T-helper 2 cell treated with Interferon-gamma antibody and Interleukin-4, amounts not matched to agents 5 μg/mL and 100 μg/mL, for 36 hours (primary cell): ENCODE data around the gene GRM4.
"Not testable (repeated sequence)": the region's sequence is repeated elsewhere in the genome, so short reads cannot be mapped to it uniquely, and the experiment has no call there.

ENCODE experiments used
- DNase-seq: peaks from one replicate; pipeline ENCODE4 v3.0.0; 2021; ENCODE audit warnings: low spot score
- H3K27ac Mint-ChIP-seq: one replicate; pipeline ENCODE4 v1.8.0; 2021; ENCODE audit warnings: mild to moderate bottlenecking, mixed read lengths
- H3K27me3 Mint-ChIP-seq: one replicate; pipeline ENCODE4 v1.8.0; 2021; ENCODE audit warnings: low read depth, mixed read lengths
- H3K36me3 Mint-ChIP-seq: one replicate; pipeline ENCODE4 v1.8.0; 2021; ENCODE audit warnings: low read depth, mixed read lengths
- H3K4me1 Mint-ChIP-seq: one replicate; pipeline ENCODE4 v1.8.0; 2021; ENCODE audit warnings: low read depth, mixed read lengths
- H3K4me3 Mint-ChIP-seq: one replicate; pipeline ENCODE4 v1.8.0; 2022; ENCODE audit warnings: mild to moderate bottlenecking, moderate library complexity, mixed read lengths
- H3K9me3 Mint-ChIP-seq: one replicate; pipeline ENCODE4 v1.8.0; 2021; ENCODE audit warnings: mixed read lengths

Gene GRM4

GRCh38 chr6:34146021-34146782, at the start of gene GRM4:
Gene GRM4 (minus strand): TSS chr6:34146087. CDS start chr6:34133496, 12,591 bp downstream.
- H3K4me1 Mint-ChIP-seq: no peaks in the 10 kb centered on the region
- peaks cover 68% of the 10 kb centered on the region for H3K27me3 Mint-ChIP-seq
- peak within 1 kb of the TSS; percentile 32 for H3K4me3 Mint-ChIP-seq
- H3K36me3 Mint-ChIP-seq: no peaks in the 10 kb centered on the region
- no peaks in the 10 kb centered on the region for H3K9me3 Mint-ChIP-seq
- no peak for DNase-seq
- H3K27ac Mint-ChIP-seq: no peak within 1 kb of the TSS

- Mint-ChIP-seq H3K36me3 (no peaks in the 10 kb centered on the region), H3K4me1 (peaks cover 10% of the 10 kb centered on the region), H3K27ac (no peak overlapping the region), H3K9me3 (no peaks in the 10 kb centered on the region), H3K27me3 (peaks cover 10% of the 10 kb centered on the region), H3K4me3 (no peak overlapping the region)
- DNase-seq: no peak
These were observed 48.9 kb upstream of the GRM4 start for GRCh38 chr6:34194772-34195171.

- Mint-ChIP-seq H3K27ac (no peak overlapping the region), H3K9me3 (no peaks in the 10 kb centered on the region)
These were observed 44.7 kb upstream of the GRM4 start for GRCh38 chr6:34190504-34191122.

GRCh38 chr6:34189806-34190503, 44.1 kb upstream of the GRM4 start:
- H3K9me3 Mint-ChIP-seq: no peaks in the 10 kb centered on the region
- no peak overlapping the region for H3K4me3 Mint-ChIP-seq
- H3K36me3 Mint-ChIP-seq: no peaks in the 10 kb centered on the region
- peaks cover 6% of the 10 kb centered on the region for H3K27me3 Mint-ChIP-seq
- DNase-seq: no peak
- no peak overlapping the region for H3K27ac Mint-ChIP-seq
- peaks cover 5% of the 10 kb centered on the region for H3K4me1 Mint-ChIP-seq

More at GRCh38 chr6:34190504-34191122, 44.7 kb upstream of the GRM4 start:
- H3K4me3 Mint-ChIP-seq: no peak overlapping the region
- H3K36me3 Mint-ChIP-seq: no peaks in the 10 kb centered on the region
- peaks cover 11% of the 10 kb centered on the region for H3K27me3 Mint-ChIP-seq
- no peak for DNase-seq
- peaks cover 5% of the 10 kb centered on the region for H3K4me1 Mint-ChIP-seq

- H3K27ac Mint-ChIP-seq, H3K27me3 Mint-ChIP-seq, H3K36me3 Mint-ChIP-seq, DNase-seq, H3K4me3 Mint-ChIP-seq: not testable (repeated sequence)
- H3K4me1 Mint-ChIP-seq: peaks cover 17% of the 10 kb centered on the region
- H3K9me3 Mint-ChIP-seq: peaks cover 15% of the 10 kb centered on the region
These were observed 38.8 kb upstream of the GRM4 start for GRCh38 chr6:34184726-34185125.

GRCh38 chr6:34182751-34183531, 37.1 kb upstream of the GRM4 start:
- peaks cover 15% of the 10 kb centered on the region for H3K9me3 Mint-ChIP-seq

GRCh38 chr6:34181908-34182307, 36.0 kb upstream of the GRM4 start:
- Mint-ChIP-seq H3K27ac (peak overlapping the region; percentile 57), H3K4me1 (peaks cover 17% of the 10 kb centered on the region), H3K9me3 (peaks cover 15% of the 10 kb centered on the region), H3K4me3 (no peak overlapping the region), H3K27me3 (no peaks in the 10 kb centered on the region), H3K36me3 (peaks cover 9% of the 10 kb centered on the region)
- no peak for DNase-seq

More at GRCh38 chr6:34182751-34183531, 37.1 kb upstream of the GRM4 start:
- DNase-seq: peak; percentile 73
- Mint-ChIP-seq H3K4me3 (peak overlapping the region; percentile 70), H3K4me1 (peaks cover 17% of the 10 kb centered on the region), H3K27me3 (no peaks in the 10 kb centered on the region), H3K36me3 (peaks cover 9% of the 10 kb centered on the region), H3K27ac (peak overlapping the region; percentile 88)

GRCh38 chr6:34179106-34179720, 33.3 kb upstream of the GRM4 start:
- Mint-ChIP-seq H3K9me3 (peaks cover 15% of the 10 kb centered on the region), H3K4me3 (no peak overlapping the region), H3K27ac (no peak overlapping the region), H3K4me1 (peaks cover 17% of the 10 kb centered on the region), H3K27me3 (no peaks in the 10 kb centered on the region), H3K36me3 (peaks cover 9% of the 10 kb centered on the region)
- no peak for DNase-seq

- Mint-ChIP-seq H3K4me1 (peaks cover 14% of the 10 kb centered on the region), H3K27ac (no peak overlapping the region), H3K4me3 (no peak overlapping the region), H3K27me3 (no peaks in the 10 kb centered on the region), H3K9me3 (peaks cover 12% of the 10 kb centered on the region), H3K36me3 (peaks cover 8% of the 10 kb centered on the region)
- DNase-seq: no peak
These were observed 32.6 kb upstream of the GRM4 start for GRCh38 chr6:34178357-34179105.

GRCh38 chr6:34177181-34177591, 31.3 kb upstream of the GRM4 start:
- no peaks in the 10 kb centered on the region for H3K9me3 Mint-ChIP-seq
- no peak overlapping the region for H3K27ac Mint-ChIP-seq
- peaks cover 2% of the 10 kb centered on the region for H3K4me1 Mint-ChIP-seq
- peaks cover 3% of the 10 kb centered on the region for H3K27me3 Mint-ChIP-seq
- no peaks in the 10 kb centered on the region for H3K36me3 Mint-ChIP-seq
- H3K4me3 Mint-ChIP-seq: no peak overlapping the region
- DNase-seq: no peak

GRCh38 chr6:34176261-34177031, 30.6 kb upstream of the GRM4 start:
- Mint-ChIP-seq H3K27ac (no peak overlapping the region), H3K9me3 (no peaks in the 10 kb centered on the region), H3K4me3 (no peak overlapping the region)

GRCh38 chr6:34174846-34175399, 29.0 kb upstream of the GRM4 start:
- Mint-ChIP-seq H3K9me3 (no peaks in the 10 kb centered on the region), H3K4me1 (no peaks in the 10 kb centered on the region), H3K4me3 (no peak overlapping the region), H3K36me3 (no peaks in the 10 kb centered on the region), H3K27ac (no peak overlapping the region), H3K27me3 (peaks cover 9% of the 10 kb centered on the region)
- DNase-seq: no peak

More at GRCh38 chr6:34176261-34177031, 30.6 kb upstream of the GRM4 start:
- no peaks in the 10 kb centered on the region for H3K36me3 Mint-ChIP-seq
- no peak for DNase-seq
- H3K27me3 Mint-ChIP-seq: peaks cover 6% of the 10 kb centered on the region
- no peaks in the 10 kb centered on the region for H3K4me1 Mint-ChIP-seq
